Measurements from ENCODE around the gene GSPT2.
A peak's percentile ranks its signal among the peaks of the same experiment; 100 is the strongest.
"Not testable (repeated sequence)": the region's sequence is repeated elsewhere in the genome, so short reads cannot be mapped to it uniquely, and the experiment has no call there.

The GSPT2 gene

DNA sequence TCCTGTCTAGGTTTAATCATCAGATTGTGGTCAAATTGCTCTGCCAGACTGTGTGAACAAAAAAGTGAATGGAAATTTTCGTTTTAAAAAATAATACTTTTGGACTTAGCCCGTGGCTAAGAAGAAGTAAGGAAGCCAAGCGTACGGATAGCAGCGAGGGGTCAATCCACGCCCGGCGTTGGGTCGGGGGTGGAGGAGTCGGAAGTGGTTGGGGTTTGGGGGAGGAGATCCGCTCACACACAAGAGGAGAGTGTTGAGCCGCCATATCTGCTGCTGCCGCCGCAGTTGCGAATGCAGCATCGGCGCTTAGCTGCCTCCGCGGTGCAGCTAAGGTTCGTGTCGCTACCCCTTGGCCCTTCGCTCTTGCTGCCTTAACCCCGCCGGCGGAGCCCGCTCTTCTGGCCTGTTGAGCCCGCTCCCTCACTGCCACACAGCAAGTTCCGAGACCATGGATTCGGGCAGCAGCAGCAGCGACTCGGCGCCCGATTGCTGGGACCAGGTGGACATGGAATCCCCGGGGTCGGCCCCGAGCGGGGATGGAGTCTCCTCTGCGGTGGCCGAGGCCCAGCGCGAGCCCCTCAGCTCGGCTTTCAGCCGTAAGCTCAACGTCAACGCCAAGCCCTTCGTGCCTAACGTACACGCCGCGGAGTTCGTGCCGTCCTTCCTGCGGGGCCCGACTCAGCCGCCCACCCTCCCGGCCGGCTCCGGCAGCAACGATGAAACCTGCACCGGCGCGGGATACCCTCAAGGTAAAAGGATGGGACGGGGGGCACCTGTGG, at the start of gene GSPT2:
GSPT2 (plus strand) TSS at position 264 of the 779 bp plus-strand sequence; CDS start at position 449, 185 bp downstream.
- Mint-ChIP-seq H3K36me3 (ENCODE audit: low read depth) (peaks cover 27% of the 10 kb centered on the region), H3K4me3 (peak within 1 kb of the TSS; percentile 95), H3K9me3 (peaks cover 8% of the 10 kb centered on the region), H3K27ac (peak within 1 kb of the TSS; percentile 90), H3K4me1 (ENCODE audit: low read depth) (peaks cover 16% of the 10 kb centered on the region), H3K27me3 (ENCODE audit: low read depth) (peaks cover 13% of the 10 kb centered on the region)

DNA sequence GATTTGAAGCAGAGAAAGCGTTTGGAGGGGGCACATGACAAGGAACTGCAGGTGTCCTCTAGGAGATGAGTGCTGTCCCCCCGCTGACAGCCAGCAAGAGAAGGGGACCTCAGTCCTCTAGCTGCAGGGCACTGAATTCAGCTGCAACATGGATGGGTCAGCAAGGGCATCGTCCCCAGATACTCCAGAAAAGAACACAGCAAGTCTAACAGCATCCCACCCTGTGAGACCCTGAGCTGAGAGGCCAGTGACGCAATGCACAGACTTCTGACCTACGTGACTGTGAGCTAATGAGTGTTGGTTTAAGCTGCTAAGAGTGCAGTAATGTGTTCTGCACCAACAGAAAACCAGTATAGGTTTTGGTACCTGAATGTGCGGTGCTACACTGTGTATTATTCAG, 49.0 kb upstream of the GSPT2 start:
- Mint-ChIP-seq H3K36me3 (ENCODE audit: low read depth) (no peaks in the 10 kb centered on the region), H3K27me3 (ENCODE audit: low read depth) (no peaks in the 10 kb centered on the region), H3K9me3 (no peaks in the 10 kb centered on the region), H3K4me1 (ENCODE audit: low read depth) (no peaks in the 10 kb centered on the region), H3K4me3 (no peak overlapping the region), H3K27ac (no peak overlapping the region)

DNA sequence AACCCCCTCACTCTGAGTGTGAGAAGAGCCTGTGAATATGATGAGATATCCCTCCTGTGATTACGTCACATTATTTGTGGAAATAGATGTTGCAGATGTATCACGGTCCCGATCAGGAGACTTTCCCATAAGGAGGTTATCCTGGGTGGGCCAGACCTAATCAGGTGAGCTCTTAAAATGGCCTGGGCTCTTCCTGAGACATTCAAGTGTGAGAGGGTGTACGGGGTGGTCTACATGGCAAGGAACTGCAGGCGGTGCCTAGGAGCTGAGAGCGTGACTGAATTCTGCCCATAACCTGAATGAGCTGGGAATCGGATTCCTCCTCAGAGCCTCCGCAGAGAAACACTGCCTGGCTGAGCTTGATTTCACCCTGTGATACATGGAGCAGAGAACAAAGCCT, 45.8 kb upstream of the GSPT2 start:
- H3K4me1 Mint-ChIP-seq (ENCODE audit: low read depth): no peaks in the 10 kb centered on the region
- H3K36me3 Mint-ChIP-seq (ENCODE audit: low read depth): no peaks in the 10 kb centered on the region
- no peaks in the 10 kb centered on the region for H3K27me3 Mint-ChIP-seq (ENCODE audit: low read depth)
- H3K4me3 Mint-ChIP-seq: no peak overlapping the region
- no peaks in the 10 kb centered on the region for H3K9me3 Mint-ChIP-seq
- H3K27ac Mint-ChIP-seq: no peak overlapping the region

DNA sequence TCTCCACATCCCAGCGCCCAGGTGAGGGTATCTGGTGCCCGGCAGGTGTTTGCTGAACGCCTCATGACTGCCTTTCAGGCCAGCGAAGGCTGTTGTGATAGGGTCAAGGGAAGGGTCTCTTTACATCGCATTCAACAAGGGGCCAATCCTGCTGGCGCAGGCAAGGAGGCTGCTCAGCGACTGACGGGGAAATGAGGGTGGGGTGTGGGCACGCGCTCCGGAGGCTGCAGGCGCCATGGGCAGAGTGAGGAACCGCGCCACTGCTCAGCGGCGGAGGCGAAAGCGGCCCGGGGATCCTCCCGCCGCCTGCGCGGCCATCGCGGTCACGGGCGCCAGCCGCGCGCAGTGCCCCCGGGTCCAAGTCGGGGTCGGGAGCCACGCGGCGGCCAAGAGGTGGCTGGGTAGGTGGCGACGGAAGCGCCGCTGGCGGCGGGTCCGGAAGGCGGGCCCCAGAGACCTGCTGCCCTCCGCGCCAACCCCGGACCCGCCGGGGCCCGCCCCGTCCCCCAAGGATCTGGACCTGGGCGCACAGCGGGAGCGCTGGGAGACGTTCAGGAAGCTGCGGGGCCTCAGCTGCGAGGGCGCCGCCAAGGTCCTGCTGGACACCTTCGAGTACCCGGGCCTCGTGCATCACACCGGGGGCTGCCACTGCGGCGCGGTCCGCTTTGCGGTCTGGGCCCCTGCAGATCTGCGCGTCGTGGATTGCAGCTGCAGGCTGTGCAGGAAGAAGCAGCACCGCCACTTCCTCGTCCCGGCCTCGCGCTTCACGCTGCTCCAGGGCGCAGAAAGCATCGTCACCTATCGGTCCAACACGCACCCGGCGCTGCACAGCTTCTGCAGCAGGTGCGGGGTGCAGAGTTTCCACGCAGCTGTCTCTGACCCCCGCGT, 32.7 kb upstream of the GSPT2 start, which contains the start of gene CENPVL1:
CENPVL1 (plus strand) TSS at position 236 of the 888 bp plus-strand sequence; CDS start at position 236, 0 bp downstream.
- not testable (repeated sequence) for H3K27ac Mint-ChIP-seq; H3K27me3 Mint-ChIP-seq (ENCODE audit: low read depth); H3K9me3 Mint-ChIP-seq; H3K4me3 Mint-ChIP-seq; H3K36me3 Mint-ChIP-seq (ENCODE audit: low read depth); H3K4me1 Mint-ChIP-seq (ENCODE audit: low read depth)

DNA sequence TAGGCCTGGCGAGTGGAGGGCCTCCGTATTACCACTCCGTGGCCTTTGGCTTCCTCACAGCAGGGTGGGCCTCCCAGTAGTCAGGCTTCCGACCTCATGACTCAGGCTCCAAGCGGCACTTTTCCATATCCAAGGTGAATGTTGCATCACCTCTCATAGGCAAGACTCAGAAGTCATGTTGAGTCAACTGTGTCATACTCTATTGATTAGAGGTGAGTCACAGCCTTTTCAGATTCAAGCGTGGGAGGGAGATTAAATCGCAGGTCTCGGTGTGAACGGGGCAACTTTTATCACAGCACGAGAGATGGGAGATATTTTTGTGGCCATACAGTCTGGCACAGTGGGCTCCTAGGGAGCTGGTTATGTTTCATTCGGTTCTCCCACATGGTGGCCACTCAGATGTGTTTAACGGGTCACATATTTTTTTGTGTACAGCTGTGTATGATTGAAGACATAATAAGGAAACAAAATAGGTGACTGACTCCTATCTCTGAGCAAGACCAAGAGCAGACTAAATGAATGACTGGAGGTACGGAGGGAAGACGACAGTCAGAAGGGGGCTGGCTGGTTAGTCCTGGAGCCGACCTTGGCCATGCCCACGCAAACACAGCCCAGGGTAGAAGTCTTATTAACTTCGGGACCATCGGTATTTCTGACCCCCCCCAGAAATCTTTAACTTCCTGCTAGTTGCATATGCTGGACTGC, 30.1 kb upstream of the GSPT2 start:
- H3K4me3 Mint-ChIP-seq; H3K27me3 Mint-ChIP-seq (ENCODE audit: low read depth); H3K9me3 Mint-ChIP-seq; H3K36me3 Mint-ChIP-seq (ENCODE audit: low read depth); H3K4me1 Mint-ChIP-seq (ENCODE audit: low read depth); H3K27ac Mint-ChIP-seq: not testable (repeated sequence)

DNA sequence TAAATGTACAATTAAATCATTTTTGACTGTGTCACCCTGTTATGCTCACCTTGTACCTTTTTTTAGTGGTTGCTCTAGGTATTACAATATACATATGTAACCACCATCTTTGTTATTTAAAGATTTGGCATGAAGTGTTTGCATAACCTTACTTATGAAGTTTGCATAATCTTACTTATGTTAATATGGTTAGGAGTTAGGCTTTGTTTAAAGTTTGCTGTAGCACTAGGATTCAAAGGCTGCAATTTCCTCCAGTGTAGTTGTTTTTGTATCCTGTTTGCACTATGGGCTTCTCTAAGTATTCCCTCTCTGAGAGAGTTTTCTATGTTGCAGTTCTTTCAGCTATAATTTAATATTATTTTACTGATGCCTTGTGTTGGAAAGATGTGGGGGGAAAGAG, 15.0 kb upstream of the GSPT2 start:
- H3K9me3 Mint-ChIP-seq: no peaks in the 10 kb centered on the region
- H3K27ac Mint-ChIP-seq: no peak overlapping the region
- no peaks in the 10 kb centered on the region for H3K4me1 Mint-ChIP-seq (ENCODE audit: low read depth)
- no peak overlapping the region for H3K4me3 Mint-ChIP-seq
- peaks cover under 1% of the 10 kb centered on the region for H3K27me3 Mint-ChIP-seq (ENCODE audit: low read depth)
- no peaks in the 10 kb centered on the region for H3K36me3 Mint-ChIP-seq (ENCODE audit: low read depth)

DNA sequence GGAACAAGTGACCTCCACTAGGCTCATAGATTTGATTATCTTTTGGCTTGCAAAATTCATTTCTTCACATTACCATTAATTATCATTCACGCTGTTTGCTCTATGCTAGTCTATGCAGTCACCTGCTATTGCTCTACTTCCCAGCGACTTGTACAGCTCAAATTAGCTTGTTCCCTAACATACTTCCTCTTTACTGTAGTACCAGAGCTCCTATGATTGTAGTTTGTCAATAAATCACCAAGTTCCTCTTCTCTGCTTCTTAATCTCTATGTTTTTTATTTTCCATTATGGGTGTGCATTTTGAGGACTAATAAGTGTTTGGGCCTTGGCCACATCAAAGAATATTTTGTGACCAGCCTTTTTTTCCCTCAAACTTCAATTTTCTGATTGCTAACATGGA, 6.2 kb upstream of the GSPT2 start:
- H3K27me3 Mint-ChIP-seq (ENCODE audit: low read depth): peaks cover 33% of the 10 kb centered on the region
- no peak overlapping the region for H3K4me3 Mint-ChIP-seq
- H3K9me3 Mint-ChIP-seq: no peaks in the 10 kb centered on the region
- H3K4me1 Mint-ChIP-seq (ENCODE audit: low read depth): no peaks in the 10 kb centered on the region
- H3K36me3 Mint-ChIP-seq (ENCODE audit: low read depth): no peaks in the 10 kb centered on the region
- H3K27ac Mint-ChIP-seq: no peak overlapping the region

DNA sequence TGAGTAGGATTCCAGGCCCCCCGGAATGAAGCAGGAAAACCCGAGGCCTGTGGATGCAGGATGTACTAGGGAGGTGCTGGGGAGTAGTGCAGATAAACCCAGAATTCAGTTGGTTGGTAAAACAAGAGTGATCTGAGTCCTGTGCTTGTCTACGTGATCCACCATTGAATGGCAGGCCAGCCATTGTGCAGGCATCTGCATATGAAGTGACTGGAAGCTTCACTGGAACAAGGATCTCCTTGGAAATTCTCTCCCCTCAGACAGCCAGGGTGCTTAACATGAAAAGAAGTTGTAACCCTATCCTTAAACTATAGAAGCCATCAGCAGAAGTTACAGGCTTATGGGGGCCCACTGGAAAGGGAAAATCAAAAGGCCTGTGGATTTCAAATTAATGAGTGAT, 656 bp upstream of the GSPT2 start:
- peaks cover 8% of the 10 kb centered on the region for H3K9me3 Mint-ChIP-seq
- peaks cover 17% of the 10 kb centered on the region for H3K27me3 Mint-ChIP-seq (ENCODE audit: low read depth)
- H3K4me3 Mint-ChIP-seq: no peak overlapping the region
- H3K27ac Mint-ChIP-seq: no peak overlapping the region
- peaks cover 27% of the 10 kb centered on the region for H3K36me3 Mint-ChIP-seq (ENCODE audit: low read depth)
- peaks cover 16% of the 10 kb centered on the region for H3K4me1 Mint-ChIP-seq (ENCODE audit: low read depth)

DNA sequence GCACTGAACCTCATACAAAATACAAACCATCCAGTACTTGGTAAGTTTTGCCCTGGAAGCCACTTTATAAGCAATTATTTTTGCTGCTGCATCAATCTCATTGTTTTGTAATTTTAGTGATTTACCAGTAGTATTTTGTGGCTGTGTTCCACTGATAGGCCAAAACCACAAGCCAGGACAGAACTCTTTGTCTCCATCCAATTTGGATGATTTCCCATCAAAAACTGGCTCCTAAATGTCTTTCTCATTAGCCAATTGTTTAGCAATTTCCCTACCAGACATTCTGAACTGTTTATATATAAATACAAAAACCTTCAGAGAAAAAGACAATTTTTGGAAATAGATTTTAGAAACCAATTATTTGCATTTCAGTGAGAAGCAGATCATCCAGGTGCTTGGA, 4.4 kb downstream of the GSPT2 start:
- Mint-ChIP-seq H3K27ac (no peak overlapping the region), H3K4me1 (ENCODE audit: low read depth) (peaks cover 16% of the 10 kb centered on the region), H3K4me3 (no peak overlapping the region), H3K27me3 (ENCODE audit: low read depth) (peaks cover 5% of the 10 kb centered on the region), H3K9me3 (peaks cover 8% of the 10 kb centered on the region), H3K36me3 (ENCODE audit: low read depth) (peaks cover 27% of the 10 kb centered on the region)

DNA sequence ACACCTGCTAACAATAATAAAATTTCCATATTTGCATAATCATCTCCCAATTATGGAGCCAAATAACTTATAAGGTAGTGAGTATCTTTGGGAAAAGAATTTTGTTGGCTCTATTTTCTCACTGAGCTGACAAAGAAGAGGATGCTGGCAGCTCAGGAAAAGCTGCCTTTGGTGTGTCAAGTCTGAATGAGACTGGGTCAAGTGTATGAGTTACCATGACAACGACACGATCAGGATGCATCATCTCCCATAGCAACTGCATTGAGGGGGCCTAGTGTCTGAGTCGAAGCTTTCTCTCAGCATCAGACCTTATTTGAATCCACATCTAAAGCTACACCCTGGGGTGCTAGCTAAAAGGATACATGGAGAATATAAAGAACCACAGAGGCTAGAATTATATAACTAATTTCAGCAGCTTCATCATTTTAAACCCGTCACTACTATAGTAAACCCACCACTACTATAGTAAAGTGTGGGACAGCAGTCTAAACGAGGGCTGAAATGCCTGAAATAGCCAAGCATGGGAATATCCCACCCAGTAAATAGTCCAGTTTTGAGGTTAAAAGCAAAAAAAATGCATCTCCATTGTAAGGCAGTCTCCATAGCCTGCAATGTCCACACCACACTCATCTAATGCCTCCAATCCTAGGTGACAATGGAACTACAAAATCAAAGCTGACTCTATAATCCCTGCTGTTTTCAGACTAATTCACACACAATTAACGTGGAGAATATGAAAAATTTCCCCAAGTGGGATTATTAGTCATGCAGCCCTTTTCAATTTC, 16.0 kb downstream of the GSPT2 start:
- Mint-ChIP-seq H3K36me3 (ENCODE audit: low read depth) (no peaks in the 10 kb centered on the region), H3K4me3 (no peak overlapping the region), H3K27ac (no peak overlapping the region), H3K4me1 (ENCODE audit: low read depth) (no peaks in the 10 kb centered on the region), H3K9me3 (no peaks in the 10 kb centered on the region), H3K27me3 (ENCODE audit: low read depth) (peaks cover 4% of the 10 kb centered on the region)

DNA sequence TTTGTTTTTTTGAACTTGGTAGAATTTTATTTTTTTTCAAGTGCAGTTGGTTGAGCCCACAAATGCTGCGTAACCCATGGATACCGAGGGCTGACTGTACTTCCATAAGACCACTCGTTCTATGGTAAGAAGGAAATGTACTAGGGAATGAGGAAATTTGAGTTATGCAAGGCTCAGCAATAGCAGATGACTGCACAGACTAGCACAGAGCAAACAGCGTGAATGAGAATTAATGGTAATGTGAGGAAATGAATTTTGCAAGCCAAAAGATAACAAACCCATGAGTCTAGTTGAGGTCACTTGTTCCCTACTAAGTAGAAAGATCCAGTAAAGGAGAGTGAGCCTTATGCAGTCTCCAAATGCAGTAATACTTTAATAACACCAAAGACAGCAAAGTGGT, 17.4 kb downstream of the GSPT2 start:
- Mint-ChIP-seq H3K36me3 (ENCODE audit: low read depth) (no peaks in the 10 kb centered on the region), H3K4me3 (no peak overlapping the region), H3K4me1 (ENCODE audit: low read depth) (no peaks in the 10 kb centered on the region), H3K27ac (no peak overlapping the region), H3K9me3 (no peaks in the 10 kb centered on the region), H3K27me3 (ENCODE audit: low read depth) (peaks cover 1% of the 10 kb centered on the region)

DNA sequence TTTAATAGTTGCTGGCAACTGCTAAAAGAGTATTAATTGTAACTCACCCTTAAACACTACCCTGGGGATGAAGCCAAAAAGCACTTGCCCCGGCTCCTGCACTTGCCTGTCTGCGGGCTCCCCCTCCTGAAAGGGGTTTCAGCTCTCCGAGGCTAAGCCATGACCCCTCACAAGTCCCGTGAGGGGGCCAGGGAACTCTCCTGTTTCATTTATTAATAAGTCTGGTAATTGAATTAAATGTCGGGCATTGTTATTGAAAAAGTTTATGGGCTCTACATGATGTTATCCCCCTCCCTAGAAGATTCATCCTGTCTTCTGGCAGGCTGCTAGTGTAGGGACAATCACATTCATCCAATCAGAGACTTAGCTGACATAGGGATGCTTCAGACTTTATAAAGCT, 23.3 kb downstream of the GSPT2 start:
- Mint-ChIP-seq H3K4me3 (no peak overlapping the region), H3K36me3 (ENCODE audit: low read depth) (no peaks in the 10 kb centered on the region), H3K27ac (no peak overlapping the region), H3K27me3 (ENCODE audit: low read depth) (no peaks in the 10 kb centered on the region), H3K4me1 (ENCODE audit: low read depth) (no peaks in the 10 kb centered on the region), H3K9me3 (no peaks in the 10 kb centered on the region)

DNA sequence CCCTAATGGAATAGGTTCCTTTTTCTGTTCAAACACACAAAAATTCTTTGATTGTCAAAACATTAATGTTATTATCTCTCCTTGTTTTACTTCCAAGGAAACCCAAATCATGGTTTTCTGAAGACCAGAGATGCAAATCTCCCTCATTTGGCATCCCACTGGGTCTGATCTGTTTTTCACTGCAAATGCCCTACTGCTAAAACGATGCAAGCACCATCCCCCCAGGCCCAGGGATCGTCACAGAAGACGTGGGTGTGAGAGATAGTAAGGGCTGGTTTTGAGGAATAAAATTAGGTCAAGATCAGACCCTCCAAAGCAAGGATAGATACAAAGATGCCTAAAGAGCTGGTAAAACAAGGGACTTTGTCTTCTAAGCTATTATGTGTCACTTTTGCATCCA, 33.6 kb downstream of the GSPT2 start:
- no peaks in the 10 kb centered on the region for H3K4me1 Mint-ChIP-seq (ENCODE audit: low read depth)
- no peak overlapping the region for H3K4me3 Mint-ChIP-seq
- no peaks in the 10 kb centered on the region for H3K36me3 Mint-ChIP-seq (ENCODE audit: low read depth)
- no peaks in the 10 kb centered on the region for H3K9me3 Mint-ChIP-seq
- no peak overlapping the region for H3K27ac Mint-ChIP-seq
- peaks cover 13% of the 10 kb centered on the region for H3K27me3 Mint-ChIP-seq (ENCODE audit: low read depth)

DNA sequence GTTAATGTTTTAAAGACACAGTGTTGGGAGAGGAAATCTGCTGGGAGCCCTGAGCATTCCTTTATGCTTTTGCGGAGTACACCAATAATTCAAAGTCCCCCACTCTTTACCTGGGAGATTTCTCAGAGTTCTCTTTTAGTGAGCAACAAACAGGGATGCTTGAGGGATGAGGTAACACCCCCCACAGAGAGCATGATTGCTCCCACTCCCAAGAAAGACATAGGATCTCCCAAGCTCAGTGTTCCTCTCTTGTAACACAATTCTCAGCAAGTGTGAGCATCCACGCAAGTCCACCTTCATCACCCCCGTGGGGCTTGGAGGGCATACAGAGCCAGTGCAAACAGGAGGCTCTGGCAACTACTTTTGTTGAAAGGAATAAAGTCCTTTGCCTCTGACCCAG, 36.1 kb downstream of the GSPT2 start:
- H3K27ac Mint-ChIP-seq: no peak overlapping the region
- H3K4me3 Mint-ChIP-seq: no peak overlapping the region
- H3K36me3 Mint-ChIP-seq (ENCODE audit: low read depth): no peaks in the 10 kb centered on the region
- H3K4me1 Mint-ChIP-seq (ENCODE audit: low read depth): no peaks in the 10 kb centered on the region
- no peaks in the 10 kb centered on the region for H3K9me3 Mint-ChIP-seq
- H3K27me3 Mint-ChIP-seq (ENCODE audit: low read depth): peaks cover 16% of the 10 kb centered on the region
